MV-4-11 (cell line): ENCODE data around the gene SLC7A10.
A peak's percentile ranks its signal among the peaks of the same experiment; 100 is the strongest.
"Not testable (repeated sequence)": the region's sequence is repeated elsewhere in the genome, so short reads cannot be mapped to it uniquely, and the experiment has no call there.

Experiments
- DNase-seq: peaks from one replicate; lab custom pipeline; 2025; lab: John Stamatoyannopoulos, UW

Gene SLC7A10

DNA sequence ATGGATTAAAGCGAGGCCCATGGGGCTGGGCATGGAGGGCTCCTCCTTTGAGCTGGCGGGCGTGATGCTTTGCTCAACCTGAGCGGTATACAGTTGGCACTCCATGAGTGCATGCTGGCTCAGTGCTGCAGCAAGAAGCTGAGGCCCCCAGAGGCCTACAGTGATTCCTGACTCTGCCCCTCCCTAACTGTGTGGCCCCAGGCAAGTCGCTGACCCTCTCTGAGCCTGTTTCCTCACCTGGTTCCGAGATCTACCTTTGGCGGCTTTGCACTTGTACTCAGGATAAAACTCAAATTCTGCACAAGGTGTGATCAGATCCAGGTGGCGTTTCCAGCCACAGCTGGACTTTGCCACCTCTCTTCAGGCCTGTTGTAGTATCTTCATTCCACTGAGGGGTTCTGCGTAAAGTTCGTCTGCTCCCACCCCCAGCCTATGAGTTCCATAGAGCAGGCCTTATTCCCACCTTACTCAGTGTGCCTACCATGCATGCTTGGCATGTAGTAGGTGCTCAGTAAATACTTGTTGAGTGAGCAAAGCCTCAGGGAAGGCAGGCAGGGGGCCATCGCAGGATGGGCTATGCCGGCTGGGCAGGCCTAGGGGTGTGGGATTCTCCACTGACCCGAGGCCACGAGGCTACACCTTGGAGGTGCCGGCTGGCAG lies 23.6 kb downstream of the SLC7A10 start:
- no peak for DNase-seq

DNA sequence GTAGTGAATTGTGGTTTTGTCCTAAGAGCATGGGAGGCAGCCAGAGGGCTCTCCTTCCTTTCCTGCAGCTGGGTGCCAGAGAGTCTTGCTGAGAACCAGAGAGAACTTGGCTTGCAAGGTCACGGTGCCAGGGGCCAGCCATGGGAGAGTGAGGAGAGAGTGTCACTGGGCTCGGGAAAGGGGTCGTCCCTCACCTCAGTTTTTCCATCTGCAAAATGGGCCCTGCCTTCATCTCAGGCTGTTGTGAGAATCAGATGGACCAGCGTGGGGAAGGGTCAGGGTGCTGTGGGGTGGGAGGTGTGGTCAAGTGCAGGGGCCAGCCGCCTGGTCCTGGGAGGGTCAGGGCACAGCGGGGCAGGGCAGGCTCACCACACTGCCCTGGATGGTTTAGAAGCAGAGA lies 24.2 kb downstream of the SLC7A10 start:
- DNase-seq, result no peak

DNA sequence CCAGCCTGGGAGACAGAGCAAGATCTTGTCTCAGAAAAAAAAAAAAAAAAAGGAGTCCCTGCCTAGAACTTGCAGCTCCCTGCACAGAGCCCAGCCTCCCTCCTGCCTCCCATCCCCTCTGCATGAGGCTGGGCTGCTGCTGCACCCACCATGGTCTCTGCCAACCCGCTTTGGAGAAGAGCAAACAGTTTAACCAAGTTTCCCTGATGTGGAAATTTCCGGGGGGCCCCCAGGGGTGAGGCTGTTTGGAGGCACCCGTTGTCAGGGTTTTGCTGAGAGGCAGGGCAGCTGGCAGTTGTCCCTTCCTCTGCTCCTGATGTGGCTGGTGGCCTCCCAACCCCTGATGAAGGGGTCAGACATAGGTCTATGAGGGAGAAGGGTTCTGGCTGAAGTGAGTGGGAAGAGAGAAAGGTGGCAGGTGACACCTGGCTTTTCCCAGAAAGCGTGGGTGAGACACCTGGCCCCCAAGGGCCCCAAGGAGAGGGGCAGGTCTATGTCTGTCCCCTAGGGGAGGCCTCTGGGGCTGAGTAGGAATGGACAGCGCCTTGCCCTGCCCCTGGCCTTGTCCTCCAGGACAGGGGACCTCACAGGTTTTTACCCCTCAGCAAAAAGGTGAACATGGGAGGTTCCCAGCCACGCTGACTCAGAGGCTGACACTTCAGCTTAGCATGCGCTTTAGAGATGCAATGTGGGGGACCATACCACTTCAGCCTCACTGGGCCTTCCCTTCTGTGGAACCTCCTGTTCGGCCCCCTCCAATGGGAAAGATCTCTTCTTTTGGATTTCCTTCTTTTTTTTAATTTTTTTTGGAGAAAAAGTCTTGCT lies 26.0 kb downstream of the SLC7A10 start:
- peak; percentile 45 for DNase-seq

DNA sequence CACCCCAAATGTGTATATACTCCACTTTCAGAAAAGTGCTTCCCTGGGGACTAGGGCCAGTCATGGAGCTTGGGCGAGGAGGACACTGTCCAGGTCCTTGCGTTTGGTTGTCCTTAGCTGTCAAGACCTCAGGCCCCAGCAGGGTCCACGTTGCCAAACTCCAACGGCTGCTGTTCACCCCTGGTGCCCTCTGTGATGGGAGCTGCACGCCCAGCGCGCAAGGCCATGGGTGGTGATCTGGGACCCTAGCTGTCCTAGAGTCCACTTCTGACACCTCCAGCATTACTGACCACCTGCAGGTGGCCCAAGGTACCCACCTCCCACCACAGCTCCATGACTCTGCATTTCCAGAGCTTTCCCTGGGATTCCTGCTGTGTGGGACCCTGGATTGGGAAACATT lies 27.5 kb downstream of the SLC7A10 start:
- DNase-seq, result no peak

DNA sequence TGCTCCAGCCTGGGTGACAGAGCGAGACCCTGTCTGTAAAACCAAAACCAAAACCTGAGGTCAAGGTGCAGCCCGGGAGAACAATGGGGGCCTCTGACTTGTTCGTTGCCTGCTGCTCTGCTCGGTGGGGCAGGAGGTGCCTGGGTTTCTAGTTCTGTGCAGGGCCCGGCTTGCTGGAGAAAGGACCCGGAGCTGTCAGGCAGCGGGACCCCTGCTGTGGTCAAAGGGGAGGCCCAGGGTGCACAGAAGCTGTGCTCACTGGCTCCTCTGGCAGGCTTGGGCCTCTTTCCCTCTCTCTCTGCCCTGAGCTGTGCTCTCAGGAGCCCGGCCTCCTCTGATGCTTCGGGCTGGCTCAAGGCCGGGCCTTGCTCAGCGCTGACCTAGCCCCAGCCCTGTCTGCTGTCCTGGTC lies 28.1 kb downstream of the SLC7A10 start:
- no peak for DNase-seq

DNA sequence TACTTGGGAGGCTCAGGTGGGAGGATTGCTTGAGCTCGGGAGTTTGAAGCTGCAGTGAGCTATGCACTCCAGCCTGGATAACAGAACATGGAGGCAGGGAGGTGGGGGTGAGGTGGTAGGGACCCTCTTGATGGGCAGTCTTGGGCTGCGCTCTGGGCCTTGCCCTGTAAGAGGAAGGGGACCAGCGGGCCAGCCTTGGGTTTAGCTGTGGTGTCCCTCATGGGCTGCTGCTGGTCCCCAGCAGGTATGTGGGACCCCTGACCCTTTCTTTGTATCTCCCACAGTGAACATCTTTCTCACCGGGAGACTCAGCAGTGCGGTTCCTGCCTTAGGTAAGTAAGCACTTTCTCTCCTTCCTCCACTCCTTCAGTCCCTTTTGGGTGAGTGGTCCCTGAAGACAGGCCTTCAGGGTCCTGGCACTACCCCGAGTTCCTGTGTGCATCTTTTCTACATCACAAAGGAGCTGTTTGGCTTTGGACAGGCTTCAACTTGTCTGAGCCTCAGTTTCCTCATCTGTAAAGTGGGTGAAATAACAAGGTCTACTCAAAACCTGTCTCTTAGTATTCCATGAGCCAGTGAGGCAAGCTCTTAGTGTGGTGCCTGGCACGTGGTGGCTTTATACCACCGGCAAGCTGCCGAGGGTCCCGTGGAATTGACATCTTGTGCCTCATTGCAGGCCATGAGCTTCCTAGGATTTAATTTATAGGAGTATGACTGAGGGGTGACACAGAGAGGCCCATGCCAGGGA lies 29.0 kb downstream of the SLC7A10 start:
- DNase-seq, result no peak

DNA sequence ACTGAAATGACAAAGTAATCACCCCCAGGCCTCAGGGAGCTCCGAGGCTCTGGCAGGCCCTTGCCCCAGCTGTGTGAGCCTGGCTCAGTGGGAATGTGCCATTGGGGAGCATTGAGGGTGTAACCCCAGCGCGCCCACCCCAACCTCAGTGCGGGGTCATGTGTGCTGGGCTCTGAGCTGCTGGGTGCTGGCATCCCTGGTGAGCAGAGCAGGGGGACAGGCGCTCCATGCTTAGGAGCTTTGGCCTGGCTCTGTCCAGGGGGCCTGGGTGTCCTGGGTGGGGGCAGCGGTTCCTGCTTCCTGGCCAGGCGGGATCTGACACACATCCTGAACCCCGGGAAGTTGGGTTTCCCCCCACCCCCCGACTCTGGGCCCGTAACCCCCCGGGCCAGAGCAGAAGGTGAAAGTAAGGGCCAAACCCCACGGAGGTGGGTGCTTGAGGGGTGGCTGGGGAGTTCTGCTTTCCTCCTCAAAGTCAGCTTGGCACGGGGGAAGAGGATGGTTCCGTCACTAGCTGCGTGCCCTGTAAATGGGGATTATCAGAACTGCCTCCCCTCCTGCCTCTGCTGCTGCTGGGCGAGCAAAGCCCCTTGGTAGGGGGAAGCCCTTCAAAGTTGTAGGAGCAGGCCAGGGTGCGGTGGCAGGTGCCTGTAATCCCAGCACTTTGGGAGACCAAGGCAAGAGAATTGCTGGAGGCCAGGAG lies 29.9 kb downstream of the SLC7A10 start:
- no peak for DNase-seq

DNA sequence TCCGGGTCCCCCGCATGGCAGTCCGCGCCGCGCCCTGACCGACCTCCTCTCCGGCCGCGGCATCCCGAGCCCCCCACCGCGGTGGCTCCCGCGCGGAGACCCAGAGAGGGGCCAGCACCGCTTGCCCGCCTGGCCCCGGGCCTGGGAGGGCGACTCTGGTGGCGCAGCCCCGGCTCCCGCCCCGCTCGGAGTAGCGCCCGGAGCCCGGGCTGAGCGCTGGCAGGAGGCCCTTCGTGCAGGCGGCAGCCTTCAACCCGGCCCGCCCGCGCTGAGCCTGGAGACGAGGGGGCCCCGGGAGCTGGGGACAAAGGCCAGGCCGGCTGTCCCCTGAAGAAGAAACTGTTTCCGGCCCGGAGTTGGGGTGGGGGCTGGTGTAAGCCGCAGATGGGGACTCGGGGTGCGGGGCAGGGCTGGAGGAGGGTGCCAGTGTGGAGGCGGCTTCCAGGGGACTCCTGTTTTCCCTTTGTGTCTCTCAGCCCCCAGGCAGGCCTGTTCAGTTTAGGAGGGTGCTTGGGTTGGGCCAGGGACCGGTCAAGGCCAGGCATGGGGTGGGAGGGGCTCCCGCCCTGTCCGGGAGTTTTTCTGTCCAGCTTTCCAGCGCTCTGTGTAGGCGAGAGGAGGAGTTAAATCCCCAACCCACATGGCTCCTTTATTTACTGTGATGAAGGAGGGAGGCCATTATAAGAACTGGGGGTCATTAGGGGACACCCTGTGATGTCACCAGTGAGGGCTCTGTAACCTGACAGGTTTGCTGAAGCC lies 30.6 kb downstream of the SLC7A10 start:
- no peak for DNase-seq

DNA sequence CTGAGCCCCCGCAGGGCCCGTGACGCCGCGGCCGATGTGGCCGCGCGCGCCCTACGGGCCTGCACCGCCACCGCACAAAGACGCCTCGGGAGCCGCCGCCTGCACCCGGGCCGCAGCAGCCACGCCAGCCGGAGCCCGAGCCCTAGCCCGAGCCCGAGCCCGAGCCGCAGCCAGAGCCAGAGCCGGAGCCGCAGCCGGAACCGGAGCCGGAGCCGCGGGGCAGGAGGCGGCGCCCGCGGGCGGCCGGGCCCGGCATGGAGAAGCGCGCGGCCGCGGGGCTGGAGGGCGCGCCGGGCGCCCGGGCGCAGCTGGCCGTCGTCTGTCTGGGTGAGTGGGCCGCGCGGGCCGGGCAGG lies 31.1 kb downstream of the SLC7A10 start:
- DNase-seq, result no peak

DNA sequence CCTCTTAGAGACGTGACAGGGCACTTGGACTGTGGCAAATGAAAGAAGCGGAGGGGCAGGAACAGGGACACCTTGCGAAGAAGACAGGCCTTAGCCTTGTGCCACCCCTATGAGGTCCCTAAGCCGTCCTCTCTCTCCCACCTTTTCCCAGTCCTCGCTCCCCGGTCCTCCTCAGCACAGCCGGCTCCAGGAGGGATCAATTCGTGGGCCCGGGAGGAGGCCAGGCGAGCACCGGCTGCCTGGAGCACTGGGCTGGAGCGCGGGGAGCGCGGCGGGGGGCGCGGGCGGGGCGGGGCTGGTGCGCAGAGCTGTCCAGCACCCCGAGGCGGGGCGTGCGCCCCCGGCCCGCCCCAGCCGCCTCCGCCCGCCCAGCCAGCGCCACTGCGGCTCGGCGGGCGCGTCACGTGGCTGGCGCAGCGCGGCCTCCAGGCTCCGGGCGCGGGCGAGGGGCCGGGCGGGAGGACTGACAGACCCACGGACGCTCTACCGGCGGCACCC lies 31.7 kb downstream of the SLC7A10 start, which contains the start of gene LRP3:
LRP3 (plus strand) TSS at position 466 of the 498 bp plus-strand sequence. CDS start 456 bp downstream, outside the sequence.
- no peak for DNase-seq

DNA sequence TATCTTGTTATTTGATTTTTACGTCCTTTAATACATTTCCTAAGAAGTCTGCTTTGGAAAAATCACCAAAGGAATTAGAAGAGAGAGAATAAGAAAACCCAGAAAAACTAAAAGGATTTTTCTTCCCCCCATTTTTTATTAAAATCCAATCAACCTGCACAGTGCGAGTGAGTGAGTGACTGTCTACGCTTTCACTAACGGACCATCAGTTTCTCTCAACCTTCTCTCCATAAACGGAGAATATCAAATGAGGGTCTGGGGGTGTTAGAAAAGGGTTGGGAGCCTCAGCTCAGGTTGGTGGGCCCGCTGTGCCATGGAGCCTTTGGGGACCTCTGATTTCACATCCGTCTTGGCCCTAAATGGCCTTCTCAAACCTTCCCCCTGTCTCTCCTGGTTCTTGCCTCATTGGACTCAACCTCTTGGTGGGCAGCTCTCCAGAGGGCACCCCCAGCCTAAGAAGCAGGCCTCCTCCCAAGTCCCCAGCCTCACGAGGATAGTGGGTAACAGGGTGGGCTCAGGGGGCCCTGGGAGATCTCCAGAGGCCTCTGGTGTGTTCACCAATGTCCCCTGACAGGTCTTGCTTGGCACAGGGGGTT lies 32.3 kb downstream of the SLC7A10 start:
- no peak for DNase-seq

DNA sequence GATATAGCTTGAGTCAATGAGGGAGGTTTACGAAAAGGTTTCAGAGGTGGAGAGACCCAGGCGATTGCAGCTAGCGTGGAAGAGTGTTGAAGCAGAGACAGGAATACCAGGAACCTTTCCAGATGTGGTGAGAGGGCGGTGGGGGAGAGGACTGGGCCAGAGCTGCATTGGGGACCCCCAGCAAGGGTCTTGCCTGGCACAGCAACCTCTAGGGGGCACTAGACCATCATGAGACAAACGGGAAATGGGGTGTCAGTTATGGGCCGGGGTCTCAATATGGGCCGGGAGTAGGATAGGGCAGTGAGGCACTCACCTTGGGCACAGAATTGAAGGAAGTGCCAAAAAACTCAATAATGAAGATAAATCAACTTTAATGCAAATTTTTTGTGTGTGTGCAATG lies 33.6 kb downstream of the SLC7A10 start:
- DNase-seq, result no peak

DNA sequence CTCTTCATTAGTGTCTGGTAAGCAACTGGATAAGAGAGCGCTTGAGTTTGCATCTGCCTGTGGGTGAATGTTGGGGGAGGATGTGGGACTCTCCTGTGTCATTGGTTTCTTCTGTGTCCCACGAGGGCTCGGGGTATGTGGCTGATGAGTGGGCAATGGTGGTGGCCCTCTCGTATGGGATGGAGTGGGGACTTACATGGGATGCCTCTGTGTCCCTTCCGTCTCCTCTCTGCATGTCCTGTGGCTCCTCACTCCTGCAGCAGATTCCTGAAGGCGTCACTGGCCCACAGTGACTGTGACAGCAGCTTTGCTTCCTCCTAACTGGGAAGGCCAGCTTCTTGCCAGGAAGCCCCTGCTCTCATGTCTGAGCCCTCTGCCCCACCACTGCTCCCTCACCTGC lies 34.1 kb downstream of the SLC7A10 start:
- no peak for DNase-seq

DNA sequence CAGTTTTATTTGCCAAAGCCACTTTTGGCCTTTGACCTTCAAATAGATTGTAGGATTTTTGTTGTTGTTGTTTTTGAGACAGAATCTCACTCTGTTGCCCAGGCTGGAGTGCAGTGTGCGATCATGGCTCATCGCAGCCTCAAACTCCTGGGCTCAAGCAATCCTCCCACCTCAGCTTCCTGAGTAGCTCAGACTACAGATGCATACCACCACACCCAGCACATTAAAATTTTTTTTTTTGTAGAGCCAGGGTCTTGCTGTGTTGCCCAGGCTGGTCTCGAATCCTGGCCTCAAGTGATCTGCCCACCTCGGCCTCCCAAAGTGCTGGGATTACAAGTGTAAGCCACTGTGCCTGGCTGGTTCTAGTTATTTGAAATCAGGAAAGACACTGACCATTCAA lies 34.6 kb downstream of the SLC7A10 start:
- not testable (repeated sequence) for DNase-seq

DNA sequence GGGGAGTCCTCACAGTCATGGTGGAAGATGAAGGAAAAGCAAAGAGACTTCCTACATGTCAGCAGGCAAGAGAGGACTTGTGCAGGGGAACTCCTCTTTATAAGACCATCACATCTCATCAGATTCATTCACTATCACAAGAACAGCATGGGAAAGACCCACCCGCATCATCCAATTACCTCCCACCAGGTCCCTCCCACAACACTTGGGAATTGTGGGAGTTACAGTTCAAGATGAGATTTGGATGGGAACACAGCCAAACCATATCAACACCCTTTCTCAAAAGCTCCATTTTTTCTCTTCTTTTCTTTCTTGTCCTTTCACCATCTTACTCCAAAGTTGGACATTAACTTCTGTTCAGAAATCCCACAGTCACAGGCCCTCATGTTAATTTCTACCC lies 36.2 kb downstream of the SLC7A10 start:
- no peak for DNase-seq

DNA sequence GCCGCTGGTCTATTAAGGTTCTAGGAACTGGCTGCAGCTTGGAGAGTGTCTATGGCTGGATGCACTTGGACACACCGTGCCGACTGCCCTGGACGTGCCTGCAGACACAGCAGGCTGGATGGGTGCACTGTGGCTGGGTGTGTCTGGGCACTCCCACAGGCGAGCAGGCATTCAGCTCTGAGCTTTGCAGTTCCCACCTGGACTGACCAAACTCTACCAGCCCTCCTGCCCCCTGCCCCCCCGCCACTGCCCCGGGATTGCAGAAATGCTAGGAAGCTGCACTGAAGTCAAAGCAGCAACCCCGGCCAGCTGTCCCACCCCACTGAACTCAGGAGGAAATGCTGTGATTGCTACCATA lies 38.5 kb downstream of the SLC7A10 start:
- DNase-seq, result no peak

DNA sequence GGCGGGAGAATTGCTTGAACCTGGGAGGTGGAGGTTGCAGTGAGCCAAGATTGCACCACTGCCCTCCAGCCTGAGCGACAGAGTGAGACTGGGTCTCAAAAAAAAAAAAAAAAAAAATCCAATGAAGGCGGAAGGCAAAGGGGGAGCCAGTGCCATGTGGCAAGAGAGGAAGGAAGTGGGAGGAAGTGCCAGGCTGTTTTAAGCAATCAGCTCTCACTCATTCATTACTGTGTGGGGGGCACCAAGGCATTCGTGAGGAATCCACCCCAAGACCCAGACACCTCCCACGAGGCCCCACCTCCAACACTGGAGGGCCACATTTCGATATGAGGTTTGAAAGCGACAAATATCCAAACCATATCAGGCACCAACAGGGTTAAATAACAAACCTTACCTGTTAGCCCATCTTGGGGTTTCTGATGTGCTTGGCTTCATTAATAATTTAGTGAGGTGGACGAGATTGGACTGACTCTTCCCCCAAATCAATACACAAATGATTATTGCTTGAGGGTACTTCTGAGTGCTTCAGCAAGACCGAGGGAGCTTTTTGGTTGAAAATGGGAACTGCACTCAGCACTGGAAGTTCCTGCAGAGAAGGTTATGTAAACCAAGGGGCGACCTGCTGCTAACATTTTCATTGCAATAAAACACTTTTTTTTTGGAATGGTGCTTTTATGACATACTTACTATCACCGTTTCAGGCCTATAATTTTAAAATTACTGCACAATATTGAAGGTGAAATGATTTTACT lies 39.0 kb downstream of the SLC7A10 start:
- peak; percentile 73 for DNase-seq

DNA sequence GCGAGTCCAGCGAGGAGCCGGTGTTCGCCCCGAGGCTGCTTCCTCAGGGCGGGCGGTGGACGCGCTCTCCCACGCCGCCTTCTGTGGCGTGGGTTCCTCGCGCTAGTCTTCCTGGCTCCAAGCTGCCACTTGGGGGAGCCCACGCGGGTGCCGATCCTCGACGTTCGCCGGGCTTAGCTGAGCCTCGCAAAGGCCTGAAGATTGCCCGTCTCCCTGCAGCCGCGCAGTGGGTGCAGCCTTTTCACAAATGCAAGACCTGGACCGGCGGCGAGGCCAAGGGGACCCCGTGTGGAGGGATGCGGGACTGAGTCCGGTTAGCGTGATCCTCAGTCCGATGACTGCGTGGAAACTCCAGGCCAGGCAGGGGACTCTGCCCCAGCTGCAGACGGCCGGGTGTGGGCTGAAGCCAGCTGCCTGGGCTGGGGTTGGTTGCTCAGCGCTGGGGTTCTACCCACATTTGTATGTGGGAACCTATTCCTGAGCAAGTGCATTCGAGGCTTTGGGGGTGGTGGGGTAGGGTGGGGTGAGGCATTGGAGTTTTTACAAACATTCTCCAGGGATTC lies 48.2 kb downstream of the SLC7A10 start:
- no peak for DNase-seq

DNA sequence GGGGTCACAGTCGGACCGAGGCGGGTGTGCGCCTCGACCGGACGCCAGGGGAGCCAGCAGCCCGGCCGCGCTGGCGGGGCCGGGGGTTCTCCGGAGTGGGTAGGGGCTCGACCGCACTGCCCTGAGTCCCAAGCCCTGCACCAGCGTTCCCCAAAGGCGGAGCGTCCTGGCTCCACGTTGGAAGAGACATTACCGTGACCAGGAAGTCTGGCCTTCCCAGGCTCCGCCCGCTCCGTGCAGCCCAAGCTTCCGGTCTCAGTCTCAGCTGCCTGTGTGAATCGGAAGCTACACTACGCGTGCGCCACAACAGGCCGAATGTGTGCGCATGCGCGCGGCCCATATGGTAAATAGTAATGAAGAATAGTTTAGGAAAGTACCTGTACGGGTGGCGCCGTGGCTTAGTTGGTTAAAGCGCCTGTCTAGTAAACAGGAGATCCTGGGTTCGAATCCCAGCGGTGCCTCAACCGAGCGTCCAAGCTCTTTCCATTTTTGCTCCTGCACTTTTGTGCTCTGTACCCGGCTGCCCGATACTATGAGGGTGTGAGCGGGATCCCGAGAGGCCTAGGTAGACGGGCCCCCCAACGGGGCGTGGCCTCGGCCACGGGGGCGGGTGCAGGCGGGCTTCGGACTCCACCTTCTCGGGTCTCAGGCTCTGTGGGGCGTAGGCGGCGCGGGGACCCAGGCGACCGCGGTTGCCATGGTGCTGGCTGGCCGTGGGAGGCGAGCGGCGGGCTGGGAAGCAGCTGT lies 48.8 kb downstream of the SLC7A10 start:
- peak; percentile 100 for DNase-seq
